Measurements from ENCODE around the gene DDX39B. TPM values are rescaled to one million over a fixed set of nuclear protein-coding genes. Genes with fewer than 3 reads are reported as not detected.

Gene DDX39B
- polyA plus RNA-seq, 1 donor = 368 TPM

- no peak for DNase-seq (ENCODE audit: low read depth)
Measured at GRCh38 chr6:31547727-31548543, 6.1 kb upstream of the DDX39B start.

- DNase-seq (ENCODE audit: low read depth) = peak; percentile 98
Measured at GRCh38 chr6:31546958-31547726, 5.3 kb upstream of the DDX39B start, which contains the start of gene NFKBIL1. NFKBIL1 (plus strand) TSS chr6:31547608; CDS start chr6:31547695, 87 bp downstream.

- no peak for DNase-seq (ENCODE audit: low read depth)
Measured at GRCh38 chr6:31546339-31546957, 4.6 kb upstream of the DDX39B start, which contains the start of gene ATP6V1G2. ATP6V1G2 (minus strand) TSS chr6:31546608; CDS start chr6:31546559, 49 bp downstream.

GRCh38 chr6:31545291-31545690 lies 3.5 kb upstream of the DDX39B start:
- DNase-seq (ENCODE audit: low read depth) = no peak

- no peak for DNase-seq (ENCODE audit: low read depth)
Measured at GRCh38 chr6:31544676-31545075, 2.9 kb upstream of the DDX39B start.

- no peak for DNase-seq (ENCODE audit: low read depth)
Measured at GRCh38 chr6:31543639-31544038, 1.8 kb upstream of the DDX39B start.

GRCh38 chr6:31541059-31541657 lies 645 bp downstream of the DDX39B start:
- DNase-seq (ENCODE audit: low read depth) = no peak

GRCh38 chr6:31540640-31541039 lies 1.2 kb downstream of the DDX39B start:
- DNase-seq (ENCODE audit: low read depth) = no peak

GRCh38 chr6:31538805-31539400 lies 2.9 kb downstream of the DDX39B start:
- no peak for DNase-seq (ENCODE audit: low read depth)

GRCh38 chr6:31535538-31536324 lies 6.1 kb downstream of the DDX39B start:
- no peak for DNase-seq (ENCODE audit: low read depth)

- no peak for DNase-seq (ENCODE audit: low read depth)
Measured at GRCh38 chr6:31534521-31535040, 7.2 kb downstream of the DDX39B start.

- no peak for DNase-seq (ENCODE audit: low read depth)
Measured at GRCh38 chr6:31534011-31534410, 7.8 kb downstream of the DDX39B start.

- DNase-seq (ENCODE audit: low read depth) = no peak
Measured at GRCh38 chr6:31533455-31533841, 8.4 kb downstream of the DDX39B start.

- no peak for DNase-seq (ENCODE audit: low read depth)
Measured at GRCh38 chr6:31532644-31533454, 9.0 kb downstream of the DDX39B start.

GRCh38 chr6:31531771-31532643 lies 9.8 kb downstream of the DDX39B start:
- DNase-seq (ENCODE audit: low read depth) = no peak

GRCh38 chr6:31531162-31531561 lies 10.6 kb downstream of the DDX39B start:
- DNase-seq (ENCODE audit: low read depth) = no peak

GRCh38 chr6:31530659-31531058 lies 11.1 kb downstream of the DDX39B start:
- DNase-seq (ENCODE audit: low read depth) = no peak

- DNase-seq (ENCODE audit: low read depth) = no peak
Measured at GRCh38 chr6:31529329-31530150, 12.3 kb downstream of the DDX39B start.
